SK-N-SH (cell line): ENCODE results near the gene ACBD6.

ENCODE experiments used
- CTCF ChIP-seq: fragments of 200-600 bp; sonication (generic); IDR thresholded peaks from 2 replicates; pipeline ENCODE4 v1.6.1; 2017; ENCODE audit warnings: antibody characterized with exemption, mild to moderate bottlenecking, moderate library complexity
- EP300 ChIP-seq, 2 experiments: IDR thresholded peaks; 2 replicates each; pipeline versions ENCODE4 v1.4.0 to v1.6.1; 2012; ENCODE audit warnings: borderline replicate concordance in 1 of 2, low read depth in 1 of 2, low read length in 1 of 2
- FOSL2 ChIP-seq: IDR thresholded peaks from 2 replicates; pipeline ENCODE4 v1.4.0; 2012; ENCODE audit warnings: low read depth, mild to moderate bottlenecking, moderate library complexity, borderline replicate concordance
- JUND ChIP-seq: IDR thresholded peaks from 2 replicates; pipeline ENCODE4 v1.4.0; 2012
- MXI1 ChIP-seq: IDR thresholded peaks from 2 replicates; pipeline ENCODE4 v1.6.1; 2012; ENCODE audit warnings: mild to moderate bottlenecking, low read depth, low read length, improper control_type of control experiment
- POLR2AphosphoS5 ChIP-seq: IDR thresholded peaks from 2 replicates; pipeline ENCODE4 v1.6.1; 2012; ENCODE audit warnings: low read depth, low read length
- RAD21 ChIP-seq: IDR thresholded peaks from 2 replicates; pipeline ENCODE4 v1.6.1; 2012; ENCODE audit warnings: mild to moderate bottlenecking, low read length
- RFX5 ChIP-seq: IDR thresholded peaks from 2 replicates; pipeline ENCODE4 v1.6.1; 2012; ENCODE audit warnings: mild to moderate bottlenecking, improper control_type of control experiment, low read length
- RXRA ChIP-seq: IDR thresholded peaks from 2 replicates; pipeline ENCODE4 v1.4.0; 2012; ENCODE audit warnings: low read depth, mild to moderate bottlenecking, borderline replicate concordance
- SMC3 ChIP-seq: IDR thresholded peaks from 2 replicates; pipeline ENCODE4 v1.6.1; 2012; ENCODE audit warnings: low read depth, low read length, improper control_type of control experiment
- TCF12 ChIP-seq: IDR thresholded peaks from 2 replicates; pipeline ENCODE4 v1.4.0; 2012
- ZBTB33 ChIP-seq: IDR thresholded peaks from 2 replicates; pipeline ENCODE4 v1.4.0; 2012; ENCODE audit warnings: low read depth, borderline replicate concordance

GRCh38 chr1:180548686-180549317, 46.4 kb upstream of the ACBD6 start:
- TF ChIP-seq CTCF (no peak), EP300 (IDR thresholded peaks at IDR 0.05; ENCODE audit: borderline replicate concordance in 1 of 2, low read depth in 1 of 2, low read length in 1 of 2) (no peak), SMC3 (no peak), RFX5 (no peak), RXRA (no peak), POLR2AphosphoS5 (no peak), ZBTB33 (no peak), RAD21 (no peak), TCF12 (no peak), FOSL2 (no peak), JUND (no peak), MXI1 (no peak)
